GDM1 (cell line): Measurements from ENCODE around the gene TARDBP.
"Not testable (repeated sequence)": the region's sequence is repeated elsewhere in the genome, so short reads cannot be mapped to it uniquely, and the experiment has no call there.

Source experiments
- DNase-seq: peaks from one replicate; lab custom pipeline; 2025; lab: John Stamatoyannopoulos, UW

TARDBP gene

DNA sequence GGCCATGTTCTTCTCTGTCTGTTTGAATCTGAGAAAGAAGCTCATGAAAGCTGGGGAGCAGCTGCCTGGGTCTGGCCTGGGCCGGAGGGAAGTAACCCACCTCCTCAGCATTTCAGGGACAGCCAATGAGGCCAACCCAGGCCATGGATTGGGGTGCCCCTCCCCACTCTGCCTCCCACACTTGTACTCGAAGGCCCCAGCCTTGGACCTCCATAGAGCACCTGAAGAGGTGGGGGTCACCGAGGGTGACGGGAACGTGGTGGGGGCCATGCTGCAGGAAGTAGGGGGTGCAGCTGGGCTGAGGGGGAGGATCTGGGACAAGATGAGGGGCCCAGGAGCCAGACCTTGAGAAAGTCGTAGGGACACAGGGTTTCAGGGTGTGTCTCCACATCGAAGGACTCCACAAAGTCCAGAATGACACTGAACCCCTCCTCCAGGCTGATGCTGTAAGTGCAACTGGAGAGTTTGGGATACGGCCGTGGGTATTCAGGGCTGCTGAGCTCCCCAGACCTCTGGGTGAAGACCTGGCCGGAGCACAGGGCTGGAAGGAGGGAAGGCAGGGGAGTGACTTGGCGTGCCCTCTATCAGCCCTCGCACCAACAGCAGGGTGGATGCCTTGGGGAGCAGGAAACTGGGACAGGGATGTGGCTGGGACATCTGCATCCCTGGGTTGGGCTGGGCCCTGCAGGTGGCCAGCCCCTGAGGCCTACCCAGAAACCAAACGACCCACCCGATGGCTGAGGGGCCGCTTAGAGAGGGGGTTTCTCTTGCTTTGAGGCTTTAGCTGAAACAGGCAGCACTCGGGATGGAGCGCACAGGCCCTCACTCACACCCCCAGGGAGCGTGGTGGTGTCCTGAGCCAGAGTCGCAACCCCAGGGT lies 30.8 kb downstream of the TARDBP start:
- no peak for DNase-seq

DNA sequence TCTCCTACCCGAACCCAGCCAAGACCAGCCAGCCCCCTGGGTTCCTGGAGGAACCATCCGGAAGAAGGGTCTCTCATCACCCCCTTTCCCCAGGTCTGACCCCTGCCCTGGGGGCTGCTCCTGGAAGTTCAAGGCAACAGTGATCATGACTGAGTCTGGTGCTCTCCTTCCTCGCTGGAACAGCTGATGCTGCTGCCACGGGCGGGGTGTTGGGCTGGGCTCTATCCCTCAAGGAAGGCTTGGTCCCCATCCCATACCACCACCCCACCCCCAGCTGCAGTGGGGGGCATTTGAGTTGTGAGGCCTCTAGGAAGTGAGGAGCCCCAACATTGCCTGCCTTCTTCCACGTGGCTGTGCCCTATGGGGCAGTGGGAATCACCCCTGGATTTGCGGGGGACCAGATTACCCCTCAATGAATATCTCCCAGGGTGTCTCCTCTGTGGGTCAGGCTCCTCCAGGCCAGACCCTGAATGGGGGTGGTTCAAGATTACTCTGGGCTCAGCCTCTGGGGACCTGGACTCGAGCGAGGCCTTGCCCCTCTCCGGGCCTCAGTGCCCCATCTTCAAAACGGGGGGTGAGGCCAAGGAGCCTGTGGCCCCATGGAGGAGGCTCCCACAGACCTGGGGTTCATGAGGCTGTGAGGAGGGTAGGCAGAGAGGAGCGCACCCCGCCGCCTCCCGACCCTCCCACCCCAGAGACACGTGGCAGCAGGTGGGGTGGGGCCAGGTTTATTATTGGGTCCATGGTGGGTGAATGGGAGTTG lies 31.8 kb downstream of the TARDBP start:
- DNase-seq, result no peak

- no peak for DNase-seq
These were observed 32.5 kb downstream of the TARDBP start for GRCh38 chr1:11044849-11045427.

- DNase-seq, result no peak
These were observed 33.2 kb downstream of the TARDBP start for GRCh38 chr1:11045428-11046269.

DNA sequence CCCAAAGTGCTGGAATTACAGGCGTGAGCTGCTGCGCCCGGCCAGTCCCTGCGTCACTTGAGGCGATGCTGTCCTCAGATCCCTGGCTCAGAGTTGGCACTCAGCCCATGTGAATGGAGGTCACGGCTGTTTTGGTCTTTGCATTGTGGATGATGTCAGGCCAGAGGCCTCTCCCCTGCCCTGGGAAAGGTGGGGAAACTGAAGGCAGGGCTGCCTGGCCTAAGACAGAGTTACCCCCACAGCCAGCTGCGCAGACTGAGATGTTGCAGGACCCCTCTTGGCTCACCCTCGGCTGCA lies 33.8 kb downstream of the TARDBP start:
- no peak for DNase-seq

DNA sequence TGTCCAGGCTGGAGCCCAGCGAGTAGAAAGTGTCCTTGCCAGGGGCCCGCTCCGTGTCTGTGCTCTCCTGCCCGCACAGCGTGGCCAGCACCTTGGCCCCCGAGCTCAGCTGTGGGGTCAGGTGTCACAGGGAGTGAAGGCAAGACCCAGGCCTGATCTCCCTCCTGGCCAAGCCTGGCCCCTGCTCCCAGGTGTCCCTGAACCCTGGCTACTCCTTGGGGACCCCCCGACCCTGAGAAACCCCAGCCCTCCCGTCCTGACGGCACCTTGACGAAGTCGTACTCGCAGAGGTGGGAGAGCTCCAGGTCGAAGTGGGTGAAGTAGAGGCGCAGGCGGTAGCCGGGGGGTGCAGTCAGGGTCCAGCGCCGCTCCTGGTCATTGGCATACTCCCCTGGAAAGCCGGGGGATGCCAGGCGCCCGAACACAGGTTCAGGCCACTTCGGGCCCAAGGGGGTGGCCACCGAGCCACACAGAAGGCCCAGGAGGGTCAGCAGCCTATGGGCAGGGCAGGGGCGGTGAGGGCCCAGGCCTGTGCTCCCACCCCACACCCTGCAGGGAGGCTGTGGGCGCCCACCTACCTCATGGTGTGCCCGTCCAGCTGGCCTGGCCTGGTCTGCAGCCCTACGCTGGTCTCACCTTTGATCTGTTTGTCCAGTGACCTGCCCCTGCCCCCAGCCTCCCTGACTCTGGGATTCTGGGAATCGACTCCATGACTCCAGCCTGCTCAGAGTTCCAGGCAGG lies 34.3 kb downstream of the TARDBP start, which contains the start of gene MASP2:
MASP2 (minus strand) TSS at position 615 of the 741 bp plus-strand sequence; CDS start at position 583, 32 bp downstream.
- no peak for DNase-seq

- DNase-seq, result not testable (repeated sequence)
These were observed 38.7 kb downstream of the TARDBP start for GRCh38 chr1:11051121-11051520.

DNA sequence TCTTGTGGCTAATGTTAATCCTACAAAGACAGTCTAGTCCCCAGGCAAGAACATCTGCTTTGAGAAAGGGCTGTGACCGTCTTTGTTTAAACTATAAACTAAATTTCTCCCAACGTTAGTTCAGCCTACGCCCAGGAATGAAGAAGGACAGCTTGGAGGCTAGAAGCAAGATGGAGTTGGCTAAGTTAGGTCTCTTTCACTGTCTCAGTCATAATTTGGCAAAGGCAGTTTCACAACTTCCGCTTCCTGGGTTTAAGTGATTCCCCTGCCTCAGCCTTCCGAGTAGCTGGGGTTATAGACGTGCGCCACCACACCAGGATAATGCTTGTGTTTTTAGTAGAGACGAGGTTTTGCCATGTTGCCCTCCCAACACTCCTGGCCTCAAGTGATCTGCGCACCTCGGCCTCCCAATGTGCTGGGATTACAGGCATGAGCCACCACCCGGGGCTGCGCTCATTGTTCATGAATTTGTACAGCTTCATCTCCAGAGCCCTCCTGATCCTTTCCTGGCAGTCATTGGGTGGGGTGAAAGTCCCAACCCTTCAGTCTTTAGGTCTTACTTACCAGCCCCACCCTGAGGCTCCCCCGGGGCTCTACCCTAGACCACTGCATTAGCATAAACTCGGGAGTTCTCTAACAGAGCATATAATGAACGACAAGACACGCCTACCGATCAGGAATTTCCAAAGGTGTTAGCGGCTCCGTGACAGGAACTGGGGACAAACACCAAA lies 39.5 kb downstream of the TARDBP start:
- DNase-seq, result no peak

- no peak for DNase-seq
These were observed 40.6 kb downstream of the TARDBP start for GRCh38 chr1:11052839-11053757.

- DNase-seq, result no peak
These were observed 41.3 kb downstream of the TARDBP start for GRCh38 chr1:11053758-11054137.

GRCh38 chr1:11054181-11054580 lies 41.7 kb downstream of the TARDBP start:
- no peak for DNase-seq

DNA sequence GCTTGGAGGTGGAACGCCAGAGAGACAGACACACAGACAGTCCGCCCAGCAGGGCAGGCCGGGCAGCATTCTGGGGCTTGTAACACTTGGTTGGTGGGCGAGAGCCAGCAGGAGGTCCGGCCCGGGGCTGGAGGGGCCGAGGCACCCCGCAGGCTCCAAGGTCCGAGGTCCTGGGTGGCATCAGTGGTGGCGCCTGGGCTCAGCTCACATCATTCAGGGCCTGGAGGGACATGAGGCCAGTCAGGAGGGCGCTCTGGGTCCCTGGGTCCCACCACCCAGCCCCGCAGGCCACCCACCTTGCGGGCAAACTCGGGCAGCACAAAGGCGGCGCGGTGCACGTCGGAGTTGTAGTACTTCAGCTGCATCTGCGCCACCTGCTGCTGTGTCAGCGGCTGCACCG lies 42.2 kb downstream of the TARDBP start:
- no peak for DNase-seq

- no peak for DNase-seq
These were observed 43.2 kb downstream of the TARDBP start for GRCh38 chr1:11055676-11056075.

GRCh38 chr1:11056504-11056903 lies 44.0 kb downstream of the TARDBP start:
- no peak for DNase-seq

DNA sequence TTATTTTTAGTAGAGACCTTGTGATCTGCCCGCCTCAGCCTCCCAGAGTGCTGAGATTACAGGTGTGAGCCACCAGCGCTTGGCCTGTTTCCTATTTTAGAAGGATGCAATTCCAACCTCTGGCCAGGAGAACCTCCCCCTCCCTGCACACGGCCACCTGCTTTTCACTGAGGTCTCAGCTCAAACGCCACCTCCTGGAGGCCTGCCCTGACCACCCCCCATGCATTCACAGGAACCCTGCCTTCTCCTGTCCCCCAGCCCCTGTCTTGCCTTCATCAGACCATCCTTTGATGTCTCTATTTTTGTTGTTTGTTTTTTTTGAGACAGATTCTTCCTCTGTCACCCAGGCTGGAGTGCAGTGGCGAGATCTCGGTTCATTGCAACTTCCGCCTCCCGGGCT lies 45.0 kb downstream of the TARDBP start:
- no peak for DNase-seq

- no peak for DNase-seq
These were observed 45.6 kb downstream of the TARDBP start for GRCh38 chr1:11058026-11058425.

- no peak for DNase-seq
These were observed 46.2 kb downstream of the TARDBP start for GRCh38 chr1:11058595-11059154.

DNA sequence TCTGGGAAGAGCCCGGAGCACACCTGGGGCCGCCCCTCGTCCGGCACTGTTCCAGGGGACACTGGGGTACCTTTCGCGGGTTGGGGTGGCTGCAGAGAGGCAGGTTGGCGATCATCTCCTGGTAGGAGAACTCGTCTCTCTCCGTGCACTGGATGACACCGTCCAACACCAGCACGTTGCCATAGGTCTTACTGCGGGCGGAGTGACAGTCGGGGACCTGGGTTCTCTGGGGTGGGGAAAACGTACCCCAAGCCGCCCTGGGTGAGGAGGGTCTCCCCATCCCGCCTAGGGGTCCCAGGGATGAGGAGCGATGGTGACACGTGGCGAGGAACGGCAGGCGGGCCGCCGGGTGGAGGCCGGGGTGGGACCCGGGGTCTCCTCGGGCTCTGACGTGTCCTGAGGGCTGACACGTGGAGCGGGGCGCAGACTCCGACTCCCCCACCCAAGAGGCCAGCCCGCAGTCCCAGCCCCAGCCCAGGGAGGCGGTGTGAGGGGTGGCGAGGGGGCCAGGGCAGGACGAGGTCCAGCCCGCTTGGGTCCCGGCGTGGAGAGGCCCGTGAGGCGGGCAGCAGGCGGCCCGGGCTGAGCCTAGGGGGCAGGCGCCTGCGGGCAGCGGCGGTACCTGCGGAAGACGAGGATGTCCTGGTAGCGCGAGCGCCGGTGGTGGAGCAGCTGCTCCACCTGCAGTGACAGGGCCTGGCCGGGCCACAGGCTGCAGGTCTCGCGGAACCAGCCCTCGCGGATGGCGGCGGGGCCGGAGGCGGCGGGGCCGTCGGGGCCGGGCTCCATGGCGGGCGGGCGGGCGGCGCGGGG lies 46.9 kb downstream of the TARDBP start:
- no peak for DNase-seq
